Activated naive CD4-positive, alpha-beta T cell treated with anti-CD3 and anti-CD28 coated beads, Interleukin-2, amount 50 U/mL, for 16 hours (primary cell): ENCODE data around the gene HSPA8.
A peak's percentile ranks its signal among the peaks of the same experiment; 100 is the strongest.

Source experiments
- DNase-seq: peaks from one replicate; pipeline ENCODE4 v3.0.0-alpha.2; 2020

The HSPA8 gene

GRCh38 chr11:123046473-123047259 is 15.3 kb downstream of the HSPA8 start:
- no peak for DNase-seq

GRCh38 chr11:123045101-123045500 is 16.8 kb downstream of the HSPA8 start:
- DNase-seq = no peak

GRCh38 chr11:123041185-123041584 is 20.8 kb downstream of the HSPA8 start:
- no peak for DNase-seq

GRCh38 chr11:123040111-123040432 is 21.9 kb downstream of the HSPA8 start:
- DNase-seq = no peak

GRCh38 chr11:123035831-123036230 is 26.1 kb downstream of the HSPA8 start:
- no peak for DNase-seq

- no peak for DNase-seq
Measured at GRCh38 chr11:123034597-123034996, 27.3 kb downstream of the HSPA8 start.

GRCh38 chr11:123033895-123034294 is 28.0 kb downstream of the HSPA8 start:
- DNase-seq = no peak

- DNase-seq = no peak
Measured at GRCh38 chr11:123030517-123030916, 31.4 kb downstream of the HSPA8 start.

GRCh38 chr11:123020968-123021367 is 41.0 kb downstream of the HSPA8 start:
- peak; percentile 19 for DNase-seq

- DNase-seq = no peak
Measured at GRCh38 chr11:123018702-123019101, 43.2 kb downstream of the HSPA8 start.

- DNase-seq = no peak
Measured at GRCh38 chr11:123011510-123011909, 50.4 kb downstream of the HSPA8 start.
